GM19025 (cell line): Measurements from ENCODE around the gene RHBDD2.
"Not testable (repeated sequence)": the region's sequence is repeated elsewhere in the genome, so short reads cannot be mapped to it uniquely, and the experiment has no call there.

Experiments used
- ATAC-seq: cut with Tn5 transposase; IDR thresholded peaks from one replicate; pipeline ENCODE4 v1.9.1; 2021; ENCODE audit warnings: mild to moderate bottlenecking, low read depth, moderate library complexity; ENCODE audit not compliant: unreplicated experiment

Gene RHBDD2

GRCh38 chr7:75866114-75866488, 12.7 kb upstream of the RHBDD2 start:
- no peak for ATAC-seq

DNA sequence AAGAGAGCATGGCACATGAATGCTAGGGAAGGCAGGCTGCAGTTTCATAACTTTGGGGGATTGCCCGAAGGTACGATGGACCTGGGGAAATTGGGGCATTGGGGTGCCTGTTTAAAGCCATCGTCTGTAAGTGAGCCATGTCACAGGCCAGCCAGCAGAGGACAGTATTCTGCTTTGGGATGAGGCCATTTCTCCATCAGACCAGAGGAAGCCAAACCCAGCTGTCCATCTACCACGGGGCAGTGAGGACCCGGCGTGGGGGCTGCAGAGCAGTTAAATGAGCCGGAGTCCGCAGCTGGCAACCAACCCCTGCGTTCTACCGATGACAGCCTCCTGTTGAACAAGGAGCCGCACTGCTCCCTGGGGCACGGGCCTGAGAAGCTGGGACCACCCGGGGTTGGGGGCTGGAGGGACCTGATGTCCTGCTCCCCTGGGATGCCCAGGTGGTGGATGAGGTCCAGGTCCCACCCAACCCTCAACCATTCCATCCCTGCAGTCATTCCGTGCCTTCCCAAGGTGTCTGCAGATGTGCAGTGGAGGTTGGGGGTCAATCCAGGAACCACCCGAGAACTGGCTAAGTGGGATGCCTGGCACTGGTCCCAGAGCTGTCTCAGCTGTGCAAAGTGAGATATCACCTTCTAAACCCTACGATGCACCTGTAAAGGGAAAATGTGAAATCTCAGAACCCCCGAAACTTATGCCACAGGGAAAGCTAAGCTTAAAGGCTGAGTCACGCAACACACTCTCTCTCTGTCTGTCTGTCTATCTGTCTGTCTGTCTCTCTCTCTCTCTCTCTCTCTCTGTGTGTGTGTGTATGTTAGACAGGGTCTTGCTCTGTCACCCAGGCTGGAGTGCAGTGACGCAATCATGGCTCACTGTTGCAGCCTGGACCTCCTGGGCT, 12.1 kb upstream of the RHBDD2 start:
- no peak for ATAC-seq

DNA sequence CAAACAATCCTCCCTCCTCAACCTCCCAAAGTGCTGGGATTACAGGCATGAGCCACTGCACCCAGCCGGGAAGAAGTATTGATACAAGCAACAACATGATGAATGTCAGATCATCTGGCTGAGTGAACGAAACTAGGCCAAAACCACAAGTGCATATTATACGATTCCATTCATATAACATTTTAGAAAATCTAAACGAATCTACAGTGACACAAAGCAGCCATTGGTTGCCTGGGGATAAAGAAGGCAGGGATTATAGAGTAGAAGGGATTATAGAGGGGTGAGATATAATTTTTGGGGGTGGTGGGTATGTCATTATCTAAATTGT, 11.5 kb upstream of the RHBDD2 start:
- no peak for ATAC-seq

DNA sequence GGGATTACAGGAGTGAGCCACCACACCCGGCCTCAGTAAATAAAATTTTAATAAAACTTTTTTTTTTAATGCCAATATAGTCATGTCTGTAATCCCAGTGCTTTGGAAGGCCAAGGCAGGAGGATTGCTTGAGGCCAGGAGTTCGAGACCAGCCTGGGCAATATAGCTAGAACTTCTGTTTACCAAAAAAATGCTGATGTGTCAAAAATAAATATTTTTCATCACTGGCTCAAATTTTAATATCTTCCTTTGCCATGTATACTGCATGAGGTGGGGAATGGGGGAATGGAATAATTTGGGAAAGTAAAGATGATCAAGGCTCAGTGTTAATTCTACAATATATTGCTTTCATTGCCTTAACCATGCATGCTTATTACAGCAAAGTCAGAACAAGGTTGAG, 10.7 kb upstream of the RHBDD2 start:
- ATAC-seq = no peak

DNA sequence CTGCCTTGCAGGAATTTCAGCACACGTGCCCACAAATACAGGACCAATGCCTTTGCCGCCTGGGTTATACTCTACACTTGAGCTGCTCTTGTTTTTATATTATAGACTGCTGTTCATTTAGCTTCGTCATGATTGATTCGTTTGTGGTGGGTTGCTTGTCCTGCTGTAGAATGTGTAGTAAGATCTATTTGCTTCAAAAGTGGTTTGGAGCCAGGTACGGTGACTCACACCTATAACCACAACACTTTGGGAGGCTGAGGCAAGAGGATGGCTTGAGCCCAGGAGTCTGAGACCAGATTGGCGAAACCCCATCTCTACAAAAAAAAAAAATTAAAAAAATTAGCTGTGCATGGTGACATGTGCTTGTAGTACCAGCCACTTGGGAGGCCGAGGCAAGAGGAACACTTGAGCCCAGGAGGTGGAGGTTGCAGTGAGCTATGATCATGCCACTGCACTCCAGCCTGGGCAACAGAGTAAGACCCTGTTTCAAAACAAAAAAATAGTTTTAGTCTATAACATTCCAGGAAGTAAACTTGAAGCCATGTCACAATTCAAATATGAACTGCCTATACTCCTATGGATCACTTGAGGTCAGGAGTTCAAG, 9.0 kb upstream of the RHBDD2 start:
- ATAC-seq = no peak

DNA sequence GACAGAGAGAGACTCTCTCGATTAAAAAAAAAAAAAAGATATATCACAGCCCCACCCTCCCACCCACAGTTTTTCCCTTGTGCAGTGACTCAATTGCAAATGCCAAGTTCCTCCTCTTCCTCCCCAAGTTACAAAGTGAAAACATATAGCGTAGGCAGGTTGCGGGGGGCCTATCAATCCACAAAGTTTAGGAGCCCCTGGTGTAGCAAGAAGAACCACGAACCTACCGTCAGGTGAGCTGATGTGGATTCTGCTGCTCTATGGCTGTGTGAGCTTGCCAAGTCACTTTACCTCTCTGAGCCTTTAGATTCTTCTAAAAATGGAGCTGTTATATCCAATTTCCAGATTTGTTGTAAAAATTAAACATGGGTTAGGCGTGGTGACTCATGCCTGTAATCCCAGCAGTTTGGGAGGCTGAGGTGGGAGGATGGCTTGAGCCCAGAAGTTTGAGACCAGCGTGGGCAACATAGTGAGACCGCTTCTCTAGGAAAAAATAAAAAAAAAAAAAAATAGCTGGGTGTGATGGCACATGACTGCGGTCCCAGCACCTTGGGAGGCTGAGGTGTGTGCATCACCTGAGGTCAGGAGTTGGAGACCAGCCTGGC, 8.2 kb upstream of the RHBDD2 start:
- ATAC-seq = no peak

GRCh38 chr7:75872073-75872782, 6.6 kb upstream of the RHBDD2 start:
- ATAC-seq = no peak

DNA sequence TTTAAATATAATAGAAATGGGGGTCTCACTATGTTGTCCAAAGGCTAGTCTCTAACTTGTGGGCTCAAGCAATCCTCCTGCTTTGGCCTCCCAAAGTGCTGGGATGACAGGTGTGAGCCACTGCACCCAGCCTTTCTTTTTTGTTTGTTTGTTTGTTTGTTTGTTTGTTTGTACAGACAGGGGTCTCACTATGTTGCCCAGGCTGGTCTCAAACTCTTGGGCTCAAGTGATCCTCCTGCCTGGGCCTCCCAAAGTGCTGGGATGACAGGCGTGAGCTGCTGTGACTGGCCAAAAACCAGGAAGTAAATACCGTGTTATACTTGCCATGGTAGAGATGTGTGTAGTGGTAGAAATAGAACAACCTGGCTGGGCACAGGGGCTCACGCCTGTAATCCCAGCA, 4.7 kb upstream of the RHBDD2 start:
- not testable (repeated sequence) for ATAC-seq

GRCh38 chr7:75875113-75876080, 3.4 kb upstream of the RHBDD2 start:
- ATAC-seq = no peak

- no peak for ATAC-seq
Measured at GRCh38 chr7:75876126-75876881, 2.5 kb upstream of the RHBDD2 start.

DNA sequence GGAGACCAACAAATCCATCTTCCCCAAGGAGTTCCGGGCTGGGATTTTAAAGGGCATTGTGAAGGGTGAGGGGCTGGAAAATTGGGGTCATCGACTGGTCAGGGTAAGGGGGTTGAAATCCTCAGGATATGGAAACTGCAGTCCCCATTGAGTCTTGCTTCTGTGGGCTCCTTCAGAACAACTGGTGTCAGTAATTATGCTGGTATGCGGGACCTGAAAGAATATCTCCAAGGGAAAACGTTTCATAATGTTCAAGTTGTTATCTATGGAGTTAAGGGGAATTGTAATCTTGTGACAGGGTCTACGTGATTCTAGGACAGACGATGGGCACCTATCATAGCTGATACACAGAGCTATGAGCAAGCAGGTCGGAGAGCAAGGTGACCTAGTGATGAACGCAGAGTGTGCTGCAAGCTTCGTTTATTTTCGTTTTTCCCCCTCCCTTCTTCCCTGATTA, 494 bp upstream of the RHBDD2 start:
- ATAC-seq = peak; percentile 25

- ATAC-seq = no peak
Measured at GRCh38 chr7:75879771-75880184, 944 bp downstream of the RHBDD2 start.

DNA sequence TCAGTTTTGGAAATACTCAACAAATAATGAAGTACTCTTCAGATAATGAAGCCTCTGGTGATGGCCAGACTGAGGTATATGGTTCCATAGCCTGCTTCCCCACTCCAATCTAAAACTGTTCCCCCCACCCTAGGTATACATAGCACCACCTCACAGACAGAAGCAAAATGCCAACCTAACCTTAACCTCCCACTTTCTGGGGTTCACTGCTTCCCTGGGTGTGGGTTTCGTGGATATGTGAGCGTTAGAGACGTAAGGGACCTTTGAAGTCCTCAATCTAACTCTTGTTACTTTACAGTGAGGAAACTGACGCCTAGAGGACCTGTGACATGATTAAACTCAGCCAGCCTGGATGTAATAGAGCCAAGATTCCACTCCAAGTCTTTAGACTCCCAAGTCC, 1.4 kb downstream of the RHBDD2 start:
- ATAC-seq = no peak

- ATAC-seq = no peak
Measured at GRCh38 chr7:75881436-75882095, 2.7 kb downstream of the RHBDD2 start.

DNA sequence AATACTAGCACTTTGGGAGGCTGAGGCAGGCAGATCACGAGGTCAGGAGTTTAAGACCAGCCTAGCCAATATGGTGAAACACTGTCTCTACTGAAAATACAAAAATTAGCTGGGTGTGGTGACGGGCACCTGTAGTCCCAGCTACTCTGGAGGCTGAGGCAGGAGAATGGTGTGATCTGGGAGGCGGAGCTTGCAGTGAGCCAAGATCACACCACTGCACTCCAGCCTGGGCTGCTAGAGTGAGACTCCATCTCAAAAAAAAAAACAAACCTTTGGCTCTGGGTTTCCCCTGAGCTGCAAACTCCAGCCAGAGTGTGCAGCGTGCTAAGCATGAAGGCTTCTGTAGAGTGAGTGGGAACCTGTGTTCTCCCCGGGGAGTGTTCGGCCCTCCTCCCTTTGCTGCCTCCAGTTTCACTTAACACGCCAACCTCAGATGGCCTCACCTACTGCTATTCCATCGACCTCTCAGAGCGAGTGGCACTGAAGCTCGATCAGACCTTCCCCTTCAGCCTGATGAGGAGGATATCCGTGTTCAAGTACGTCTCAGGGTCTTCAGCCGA, 4.5 kb downstream of the RHBDD2 start:
- ATAC-seq = not testable (repeated sequence)

DNA sequence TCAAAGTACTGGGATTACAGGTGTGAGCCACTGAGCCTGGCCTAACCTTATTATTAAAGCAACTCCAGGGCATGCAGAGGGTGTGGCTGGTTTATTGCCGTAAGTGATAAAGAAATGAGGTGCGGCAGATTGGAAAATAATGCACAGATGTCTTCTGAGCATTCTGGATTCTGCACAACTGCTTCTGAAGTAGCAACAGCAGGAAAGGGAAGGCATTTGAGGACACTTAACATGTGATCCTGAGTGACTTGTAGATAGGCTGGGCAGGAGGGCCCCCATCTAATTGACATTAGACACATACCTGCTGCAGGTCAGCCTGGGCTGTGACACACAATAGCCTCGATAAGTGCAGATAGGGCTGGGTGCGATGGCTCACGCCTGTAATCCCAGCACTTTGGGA, 5.6 kb downstream of the RHBDD2 start:
- ATAC-seq = no peak

DNA sequence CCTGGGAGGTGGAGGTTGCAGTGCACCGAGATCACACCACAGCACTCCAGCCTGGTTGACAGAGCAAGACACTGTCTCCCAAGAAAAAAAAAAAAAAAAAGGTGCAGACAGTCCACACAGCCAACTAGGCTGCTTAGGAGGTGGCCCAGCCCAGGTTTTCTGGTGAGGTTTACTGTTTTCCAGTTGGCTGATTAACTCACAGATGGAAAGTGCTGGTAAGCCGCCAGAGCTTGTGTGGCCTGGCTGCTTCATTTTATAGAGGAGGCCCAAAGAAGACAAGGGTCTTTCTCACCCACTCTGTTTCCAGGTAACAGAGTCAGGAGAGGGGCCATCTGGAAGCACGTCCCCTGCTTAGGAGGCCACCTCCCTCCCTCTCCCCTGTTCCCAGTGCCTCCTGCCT, 6.2 kb downstream of the RHBDD2 start:
- ATAC-seq = no peak

- ATAC-seq = no peak
Measured at GRCh38 chr7:75887669-75888369, 9.0 kb downstream of the RHBDD2 start.
